ENCODE data around the gene LRRC14B.

- TF ChIP-seq, protein P1, sequence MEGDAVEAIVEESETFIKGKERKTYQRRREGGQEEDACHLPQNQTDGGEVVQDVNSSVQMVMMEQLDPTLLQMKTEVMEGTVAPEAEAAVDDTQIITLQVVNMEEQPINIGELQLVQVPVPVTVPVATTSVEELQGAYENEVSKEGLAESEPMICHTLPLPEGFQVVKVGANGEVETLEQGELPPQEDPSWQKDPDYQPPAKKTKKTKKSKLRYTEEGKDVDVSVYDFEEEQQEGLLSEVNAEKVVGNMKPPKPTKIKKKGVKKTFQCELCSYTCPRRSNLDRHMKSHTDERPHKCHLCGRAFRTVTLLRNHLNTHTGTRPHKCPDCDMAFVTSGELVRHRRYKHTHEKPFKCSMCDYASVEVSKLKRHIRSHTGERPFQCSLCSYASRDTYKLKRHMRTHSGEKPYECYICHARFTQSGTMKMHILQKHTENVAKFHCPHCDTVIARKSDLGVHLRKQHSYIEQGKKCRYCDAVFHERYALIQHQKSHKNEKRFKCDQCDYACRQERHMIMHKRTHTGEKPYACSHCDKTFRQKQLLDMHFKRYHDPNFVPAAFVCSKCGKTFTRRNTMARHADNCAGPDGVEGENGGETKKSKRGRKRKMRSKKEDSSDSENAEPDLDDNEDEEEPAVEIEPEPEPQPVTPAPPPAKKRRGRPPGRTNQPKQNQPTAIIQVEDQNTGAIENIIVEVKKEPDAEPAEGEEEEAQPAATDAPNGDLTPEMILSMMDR (IDR thresholded peaks at IDR 0.05), result no peak
- TF ChIP-seq POLR2A (IDR thresholded peaks at IDR 0.05), result no peak
Measured at GRCh38 chr5:182126-182525, 9.2 kb upstream of the LRRC14B start.

Data from thyroid gland (tissue), 4 donors.